Measurements from ENCODE around the gene ZFYVE9. TPM values are rescaled to one million over a fixed set of nuclear protein-coding genes. Genes with fewer than 3 reads are reported as not detected.

Gene ZFYVE9
- total and polyA plus RNA-seq, 10 of the 15 experiments (the other 5 are each of a cell fraction or from before 2014, with no cell fraction given), result 0.26 to 6.9 (median 2.3) TPM

DNA sequence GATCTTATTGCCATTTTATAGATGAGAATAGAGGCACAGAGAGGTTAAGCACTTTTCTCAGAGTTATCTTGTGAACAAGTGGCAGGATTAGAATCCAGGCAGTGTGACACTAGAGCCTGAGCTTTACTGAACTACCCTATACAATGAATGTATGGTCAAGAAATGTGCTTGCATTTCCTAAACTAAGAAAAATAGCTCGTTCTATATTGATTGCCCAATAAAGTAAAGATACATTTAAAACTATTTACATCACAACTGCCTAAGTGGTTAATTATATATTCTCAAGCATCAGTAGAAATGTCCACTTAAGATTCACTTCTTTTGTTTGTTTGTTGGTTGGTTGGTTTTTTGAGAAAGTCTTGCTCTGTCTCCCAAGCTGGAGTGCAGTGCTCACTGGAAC is 91.6 kb downstream of the ZFYVE9 start:
- WGBS (ENCODE audit: insufficient coverage, insufficient replicate concordance, low lambda C conversion rate, missing lambda C conversion rate), result 44% methylated on average over 1 of the region's 1 CpG
- intact Hi-C loops (cut with micrococcal nuclease; ENCODE audit: unreplicated experiment) (no loop called here), in situ Hi-C loops (cut with MboI) (no loop called here)
- Histone ChIP-seq H3K36me3 (ENCODE audit: control insufficient read depth in 2 of 2, insufficient read depth in 2 of 2, low read length in 1 of 2) (no peaks in the 10 kb centered on the region), H3K9ac (ENCODE audit: control insufficient read depth, insufficient read depth, low read length) (no peak overlapping the region), H3K9me3 (replicated peaks; ENCODE audit: control insufficient read depth, insufficient read depth, low read length) (no peaks in the 10 kb centered on the region), H2AFZ (ENCODE audit: control insufficient read depth, low read depth, low read length) (no peak overlapping the region), H3K4me3 (no peak overlapping the region), H3K79me2 (ENCODE audit: control insufficient read depth, insufficient read depth, low read length) (no peaks in the 10 kb centered on the region), H3K27me3 (replicated peaks in 1 of 2; ENCODE audit: control insufficient read depth in 2 of 2, insufficient read depth in 2 of 2, low read length in 1 of 2) (no peaks in the 10 kb centered on the region), H3K4me2 (ENCODE audit: control insufficient read depth, insufficient read depth) (no peak overlapping the region), H3K4me1 (ENCODE audit: control insufficient read depth, insufficient read depth, low read length) (peaks cover 1% of the 10 kb centered on the region), H4K20me1 (ENCODE audit: control insufficient read depth, insufficient read depth) (no peaks in the 10 kb centered on the region; the same call in 1 of the 2 replicates), H3K27ac (ENCODE audit: control insufficient read depth, insufficient read depth) (no peak overlapping the region)
- ATAC-seq (no peak), DNase-seq (ENCODE audit: low read depth, low spot score) (no peak), FAIRE-seq (no peak)
- ChIA-PET CTCF (no interaction called here), RAD21 (ENCODE audit: unreplicated experiment) (no interaction called here), POLR2A (no interaction called here), SMC1A (ENCODE audit: uncharacterized antibody, unreplicated experiment) (interaction anchor here (0.6 kb wide), 1 partner anchor 217 kb away, joined by 3 read pairs; no protein-coding TSS in a partner anchor)
- TF ChIP-seq REST (IDR thresholded peaks at IDR 0.05; ENCODE audit: low read depth, low read length), result no peak
- no peak for TF ChIP-seq CTCF (IDR thresholded peaks at IDR 0.05 in 2 of 3, conservative IDR thresholded peaks at IDR 0.05 in 1 of 3; ENCODE audit: control insufficient read depth in 2 of 3, extremely low read depth in 1 of 3, insufficient read depth in 1 of 3, low read depth in 3 of 3, low read length in 3 of 3)
- TF ChIP-seq, protein P1, sequence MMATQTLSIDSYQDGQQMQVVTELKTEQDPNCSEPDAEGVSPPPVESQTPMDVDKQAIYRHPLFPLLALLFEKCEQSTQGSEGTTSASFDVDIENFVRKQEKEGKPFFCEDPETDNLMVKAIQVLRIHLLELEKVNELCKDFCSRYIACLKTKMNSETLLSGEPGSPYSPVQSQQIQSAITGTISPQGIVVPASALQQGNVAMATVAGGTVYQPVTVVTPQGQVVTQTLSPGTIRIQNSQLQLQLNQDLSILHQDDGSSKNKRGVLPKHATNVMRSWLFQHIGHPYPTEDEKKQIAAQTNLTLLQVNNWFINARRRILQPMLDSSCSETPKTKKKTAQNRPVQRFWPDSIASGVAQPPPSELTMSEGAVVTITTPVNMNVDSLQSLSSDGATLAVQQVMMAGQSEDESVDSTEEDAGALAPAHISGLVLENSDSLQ (IDR thresholded peaks at IDR 0.05), result no peak
- TF ChIP-seq SIX5 (IDR thresholded peaks at IDR 0.05; ENCODE audit: low read depth, low read length, severe bottlenecking), result no peak
- no peak for TF ChIP-seq RCOR1 (conservative IDR thresholded peaks at IDR 0.05; ENCODE audit: low read depth, low read length)
- no peak for TF ChIP-seq FOS (IDR thresholded peaks at IDR 0.05; ENCODE audit: borderline replicate concordance, extremely low read depth, insufficient read length)
- TF ChIP-seq, protein P2, sequence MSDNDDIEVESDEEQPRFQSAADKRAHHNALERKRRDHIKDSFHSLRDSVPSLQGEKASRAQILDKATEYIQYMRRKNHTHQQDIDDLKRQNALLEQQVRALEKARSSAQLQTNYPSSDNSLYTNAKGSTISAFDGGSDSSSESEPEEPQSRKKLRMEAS (IDR thresholded peaks at IDR 0.05; ENCODE audit: low read depth, low read length), result no peak
- TF ChIP-seq SRF (IDR thresholded peaks at IDR 0.05; ENCODE audit: low read depth in 2 of 2, low read length in 2 of 2), result no peak
- TF ChIP-seq NFYB (IDR thresholded peaks at IDR 0.05; ENCODE audit: insufficient read depth, low read depth, low read length), result no peak
- TF ChIP-seq ETV6 (conservative IDR thresholded peaks at IDR 0.05 in 1 of 2, IDR thresholded peaks at IDR 0.05 in 1 of 2; ENCODE audit: borderline replicate concordance in 1 of 2, low read depth in 1 of 2), result no peak
- BruUV-seq (replicated peaks), result no TSS peak

Data from GM12878 (cell line).